HCT116 (cell line): ENCODE results near the gene ACTR6. TPM values are rescaled to one million over a fixed set of nuclear protein-coding genes. Genes with fewer than 3 reads are reported as not detected.

ENCODE experiments used
- ATAC-seq: fragments of 200-7000 bp; cut with Tn5 transposase; 2 replicates; pipeline ENCODE4 v1.9.1; 2020; ENCODE audit warnings: mild to moderate bottlenecking, moderate library complexity
- BruUV-seq: library from RNA; stranded (reverse); fragments of 400-500 nt; replicated peaks from 2 replicates; lab custom pipeline; 2021; lab: Mats Ljungman, UMichigan
- CTCF ChIA-PET: fragments of 300-600 bp; sonication (Branson Sonifier 250); formaldehyde crosslinking; loops from one replicate; lab custom pipeline; 2021; ENCODE audit warnings: antibody characterized with exemption; lab: Charles Lee
- POLR2A ChIA-PET: fragments of 300-600, 350-600 bp; sonication (Branson Sonifier 250); formaldehyde crosslinking; loops from one replicate; lab custom pipeline; 2021; ENCODE audit warnings: antibody characterized with exemption; lab: Charles Lee
- RAD21 ChIA-PET, 2 experiments: fragments of 300-600 bp; sonication (Branson Sonifier 250); formaldehyde crosslinking; loops; one replicate each; lab custom pipeline; 2023; ENCODE audit warnings: low total read pairs in 2 of 2; ENCODE audit not compliant: uncharacterized antibody in 2 of 2, unreplicated experiment in 2 of 2, low non-redundant PET in 1 of 2; lab: Charles Lee
- DNase-seq: peaks from one replicate; pipeline ENCODE4 v3.0.0-alpha.2; 2010; ENCODE audit warnings: low read depth, low spot score
- H2AFZ ChIP-seq: fragments of 200-600 bp; shearing (Covaris generic), sonication (generic); 2 replicates; pipeline ENCODE4 v1.6.1; 2017; ENCODE audit warnings: low read depth, mixed run types, mixed read lengths, antibody characterized with exemption, low read length; ENCODE audit not compliant: poor library complexity, severe bottlenecking
- H3K27ac ChIP-seq: 2 replicates; pipeline ENCODE4 v1.5.1; 2012; ENCODE audit warnings: low read depth, low read length
- H3K27me3 ChIP-seq: fragments of 200-600 bp; sonication (generic); 2 replicates; pipeline ENCODE4 v1.6.1; 2016; ENCODE audit warnings: mixed run types, low read length, mixed read lengths; ENCODE audit not compliant: insufficient read depth
- H3K36me3 ChIP-seq, 2 experiments: fragments of 200-500 bp in 1 of 2; fragments of 200-600 bp in 1 of 2; sonication (Bioruptor generic) in 1 of 2; sonication (generic) in 1 of 2; 2 replicates each; pipeline versions ENCODE4 v1.5.1 to v1.6.1; 2014 to 2016; ENCODE audit warnings: low read length in 2 of 2, inconsistent platforms in 1 of 2, mixed read lengths in 1 of 2, mixed run types in 1 of 2; ENCODE audit not compliant: insufficient read depth in 2 of 2, control insufficient read depth in 1 of 2
- H3K4me1 ChIP-seq, 2 experiments: fragments of 200-600 bp in 1 of 2; sonication (generic) in 1 of 2; 2 replicates each; pipeline versions ENCODE4 v1.5.1 to v1.6.1; 2012 to 2017; ENCODE audit warnings: low read length in 2 of 2, inconsistent platforms in 1 of 2, mild to moderate bottlenecking in 1 of 2, mixed read lengths in 1 of 2, mixed run types in 1 of 2, moderate library complexity in 1 of 2; ENCODE audit not compliant: insufficient read depth in 2 of 2, control insufficient read depth in 1 of 2
- H3K4me2 ChIP-seq: fragments of 200-600 bp; sonication (generic); 2 replicates; pipeline ENCODE4 v1.6.1; 2017; ENCODE audit warnings: mixed run types, low read length, mixed read lengths
- H3K4me3 ChIP-seq, 2 experiments: fragments of 200-600 bp in 1 of 2; sonication (generic) in 1 of 2; replicated peaks in 1 of 2; 2 replicates each; pipeline ENCODE4 v1.5.1; 2011 to 2016; ENCODE audit warnings: low read length in 2 of 2, control low read depth in 1 of 2, low read depth in 1 of 2, mild to moderate bottlenecking in 1 of 2, mixed read lengths in 1 of 2, mixed run types in 1 of 2
- H3K79me2 ChIP-seq: fragments of 200-600 bp; sonication (generic); 2 replicates; pipeline ENCODE4 v1.6.1; 2017; ENCODE audit warnings: mild to moderate bottlenecking, mixed run types, low read length, moderate library complexity, mixed read lengths; ENCODE audit not compliant: insufficient read depth
- H3K9ac ChIP-seq: fragments of 200-600 bp; sonication (generic); 2 replicates; pipeline ENCODE4 v1.6.1; 2016; ENCODE audit warnings: low read length, mixed read lengths
- H3K9me2 ChIP-seq: fragments of 200-600 bp; sonication (generic), shearing (Covaris generic); 2 replicates; pipeline ENCODE4 v1.6.1; 2017; ENCODE audit warnings: mixed run types, mild to moderate bottlenecking, moderate library complexity; ENCODE audit not compliant: insufficient read depth
- H3K9me3 ChIP-seq, 2 experiments: fragments of 200-500 bp in 1 of 2; fragments of 200-600 bp in 1 of 2; sonication (Bioruptor generic) in 1 of 2; sonication (generic) in 1 of 2; 2 replicates each; pipeline ENCODE4 v1.6.1; 2014 to 2017; ENCODE audit warnings: low read length in 2 of 2, mixed read lengths in 2 of 2, inconsistent platforms in 1 of 2, low read depth in 1 of 2, mild to moderate bottlenecking in 1 of 2, mixed run types in 1 of 2, moderate library complexity in 1 of 2; ENCODE audit not compliant: control insufficient read depth in 1 of 2, insufficient read depth in 1 of 2
- H4K20me1 ChIP-seq: fragments of 200-600 bp; sonication (generic), shearing (Covaris generic); 2 replicates; pipeline ENCODE4 v1.6.1; 2017; ENCODE audit warnings: mixed run types, mild to moderate bottlenecking, moderate library complexity; ENCODE audit not compliant: insufficient read depth
- EZH2phosphoT487 ChIP-seq: fragments of 200-600 bp; IDR thresholded peaks from 2 replicates; pipeline ENCODE4 v1.6.1; 2018; ENCODE audit warnings: antibody characterized with exemption, borderline replicate concordance
- FOSL1 ChIP-seq: IDR thresholded peaks from 2 replicates; pipeline ENCODE4 v1.6.1; 2012; ENCODE audit warnings: low read depth
- RAD21 ChIP-seq: IDR thresholded peaks from 2 replicates; pipeline ENCODE4 v1.6.1; 2012; ENCODE audit warnings: low read depth, mild to moderate bottlenecking
- ZNF274 ChIP-seq: fragments of 200-500 bp; sonication (Bioruptor generic); IDR thresholded peaks from 2 replicates; pipeline ENCODE4 v1.6.1; 2014; ENCODE audit warnings: mild to moderate bottlenecking, low read depth, low read length, inconsistent platforms
- intact Hi-C: fragments of 100-400 bp; cut with micrococcal nuclease; formaldehyde crosslinking; loops from 2 replicates; pipeline ENCODE4 v1.10.0; 2022
- total RNA-seq: library from RNA; stranded (reverse); gene quantifications from one replicate; pipeline ENCODE4 v1.2.1, GENCODE V29; 2021; ENCODE audit not compliant: unreplicated experiment
- TF ChIP-seq, protein P1 (sequence below): IDR thresholded peaks from 2 replicates; pipeline ENCODE4 v1.6.1; 2012; ENCODE audit warnings: low read depth
- TF ChIP-seq, protein P2 (sequence below): IDR thresholded peaks from 2 replicates; pipeline ENCODE4 v1.6.1; 2011; ENCODE audit warnings: mild to moderate bottlenecking, low read length, moderate library complexity; ENCODE audit not compliant: insufficient replicate concordance; ENCODE audit errors: extremely low read depth

ACTR6 gene
- total RNA-seq, 1 experiment from 2014 or later, result 40.4 TPM

DNA sequence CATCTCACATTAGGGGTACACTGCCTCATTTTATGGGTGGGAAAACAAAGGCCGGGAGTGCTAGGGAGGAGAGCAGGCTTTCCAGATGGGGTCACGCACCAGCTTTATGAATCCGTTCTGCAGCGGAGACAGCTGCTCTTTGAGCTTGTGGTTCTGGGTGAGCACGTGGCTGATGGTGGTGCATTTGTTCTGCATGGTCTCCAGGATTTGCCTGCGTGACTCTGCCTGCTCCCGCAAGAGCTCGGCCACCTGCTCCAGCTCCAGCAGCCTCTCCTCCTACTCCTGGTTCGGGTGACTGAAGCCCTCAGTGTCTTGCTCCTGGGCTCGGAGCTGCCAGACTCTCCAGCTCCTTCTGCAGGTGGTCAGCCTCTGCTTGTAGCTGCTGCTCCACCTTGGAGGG lies 34.4 kb upstream of the ACTR6 start (continued):
- TF ChIP-seq, protein P1, sequence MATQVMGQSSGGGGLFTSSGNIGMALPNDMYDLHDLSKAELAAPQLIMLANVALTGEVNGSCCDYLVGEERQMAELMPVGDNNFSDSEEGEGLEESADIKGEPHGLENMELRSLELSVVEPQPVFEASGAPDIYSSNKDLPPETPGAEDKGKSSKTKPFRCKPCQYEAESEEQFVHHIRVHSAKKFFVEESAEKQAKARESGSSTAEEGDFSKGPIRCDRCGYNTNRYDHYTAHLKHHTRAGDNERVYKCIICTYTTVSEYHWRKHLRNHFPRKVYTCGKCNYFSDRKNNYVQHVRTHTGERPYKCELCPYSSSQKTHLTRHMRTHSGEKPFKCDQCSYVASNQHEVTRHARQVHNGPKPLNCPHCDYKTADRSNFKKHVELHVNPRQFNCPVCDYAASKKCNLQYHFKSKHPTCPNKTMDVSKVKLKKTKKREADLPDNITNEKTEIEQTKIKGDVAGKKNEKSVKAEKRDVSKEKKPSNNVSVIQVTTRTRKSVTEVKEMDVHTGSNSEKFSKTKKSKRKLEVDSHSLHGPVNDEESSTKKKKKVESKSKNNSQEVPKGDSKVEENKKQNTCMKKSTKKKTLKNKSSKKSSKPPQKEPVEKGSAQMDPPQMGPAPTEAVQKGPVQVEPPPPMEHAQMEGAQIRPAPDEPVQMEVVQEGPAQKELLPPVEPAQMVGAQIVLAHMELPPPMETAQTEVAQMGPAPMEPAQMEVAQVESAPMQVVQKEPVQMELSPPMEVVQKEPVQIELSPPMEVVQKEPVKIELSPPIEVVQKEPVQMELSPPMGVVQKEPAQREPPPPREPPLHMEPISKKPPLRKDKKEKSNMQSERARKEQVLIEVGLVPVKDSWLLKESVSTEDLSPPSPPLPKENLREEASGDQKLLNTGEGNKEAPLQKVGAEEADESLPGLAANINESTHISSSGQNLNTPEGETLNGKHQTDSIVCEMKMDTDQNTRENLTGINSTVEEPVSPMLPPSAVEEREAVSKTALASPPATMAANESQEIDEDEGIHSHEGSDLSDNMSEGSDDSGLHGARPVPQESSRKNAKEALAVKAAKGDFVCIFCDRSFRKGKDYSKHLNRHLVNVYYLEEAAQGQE, result no peak
- no peak for TF ChIP-seq FOSL1
- TF ChIP-seq, all 23 proteins: peak for 0

DNA sequence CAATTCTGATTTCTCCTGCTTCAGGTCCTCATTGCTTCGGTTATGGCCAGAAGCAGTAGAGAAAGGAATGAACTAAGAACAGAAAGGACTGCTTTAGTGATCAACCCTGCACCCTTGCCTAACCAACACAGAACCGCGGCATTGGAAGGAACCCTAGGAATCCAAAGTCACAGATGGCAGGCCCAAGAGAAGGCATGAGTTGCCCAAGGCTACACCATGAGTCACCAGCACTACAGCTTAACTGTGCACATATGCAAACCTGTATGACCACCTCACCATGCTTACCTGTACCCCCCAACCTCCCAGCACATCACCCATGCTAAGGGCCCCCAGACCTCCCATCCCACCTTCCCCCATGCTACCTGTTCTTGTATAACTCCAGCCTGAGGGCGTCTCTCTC lies 32.1 kb upstream of the ACTR6 start:
- Histone ChIP-seq H3K27ac (no peak overlapping the region), H3K9ac (no peak overlapping the region), H3K9me2 (no peaks in the 10 kb centered on the region), H3K79me2 (no peaks in the 10 kb centered on the region), H3K36me3 (no peaks in the 10 kb centered on the region), H3K4me2 (no peak overlapping the region), H3K9me3 (no peaks in the 10 kb centered on the region), H3K4me1 (peaks cover under 1 to 9% of the 10 kb centered on the region in 2 experiments)
- ATAC-seq (no peak), DNase-seq (no peak)
- RAD21 ChIA-PET, result no interaction called here
- no peak for TF ChIP-seq RAD21
- TF ChIP-seq, all 23 proteins: peak for 0
- ChIA-PET CTCF (no interaction called here), POLR2A (no interaction called here)
- intact Hi-C loops, result no loop called here
- no peak overlapping the region for H3K4me3 ChIP-seq
- BruUV-seq, result no TSS peak
- no peaks in the 10 kb centered on the region for H3K27me3 ChIP-seq
- no peaks in the 10 kb centered on the region for H4K20me1 ChIP-seq
- H2AFZ ChIP-seq, result no peak overlapping the region

DNA sequence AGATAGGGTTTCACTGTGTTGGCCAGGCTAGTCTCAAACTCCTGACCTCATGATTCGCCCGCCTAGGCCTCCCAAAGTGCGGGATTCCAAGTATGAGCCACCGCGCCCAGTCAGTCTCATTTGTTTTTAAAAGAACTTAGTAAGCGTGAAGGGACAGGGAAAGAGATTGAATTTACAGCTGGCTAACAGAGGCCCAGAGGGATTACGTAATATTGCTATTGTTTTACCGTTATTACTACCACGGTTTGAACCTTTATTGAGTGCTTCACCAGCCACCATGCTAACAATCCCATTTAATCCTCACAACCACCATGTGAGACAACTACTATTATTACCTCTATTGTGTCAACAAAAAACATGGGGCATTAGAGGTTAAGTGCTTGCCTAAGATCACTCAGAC lies 31.3 kb upstream of the ACTR6 start:
- ChIA-PET POLR2A (no interaction called here), CTCF (no interaction called here), RAD21 (interaction anchor here in 1 of 2 experiments (0.7 kb wide), 1 partner anchor 15 kb away, joined by 3 read pairs; no protein-coding TSS in a partner anchor)
- Histone ChIP-seq H2AFZ (no peak overlapping the region), H3K4me3 (no peak overlapping the region), H3K27me3 (no peaks in the 10 kb centered on the region), H3K9ac (no peak overlapping the region), H3K9me2 (no peaks in the 10 kb centered on the region), H3K4me2 (no peak overlapping the region), H4K20me1 (no peaks in the 10 kb centered on the region), H3K36me3 (no peaks in the 10 kb centered on the region), H3K9me3 (no peaks in the 10 kb centered on the region), H3K79me2 (no peaks in the 10 kb centered on the region), H3K27ac (no peak overlapping the region), H3K4me1 (peaks cover 0 to 1% of the 10 kb centered on the region in 2 experiments; a peak in 2 of 4 replicates)
- DNase-seq (no peak), ATAC-seq (no peak)
- no TSS peak for BruUV-seq
- intact Hi-C loops, result no loop called here
- TF ChIP-seq ZNF274, result no peak
- no peak for TF ChIP-seq EZH2phosphoT487
- TF ChIP-seq, protein P1, result no peak
- TF ChIP-seq, protein P2, sequence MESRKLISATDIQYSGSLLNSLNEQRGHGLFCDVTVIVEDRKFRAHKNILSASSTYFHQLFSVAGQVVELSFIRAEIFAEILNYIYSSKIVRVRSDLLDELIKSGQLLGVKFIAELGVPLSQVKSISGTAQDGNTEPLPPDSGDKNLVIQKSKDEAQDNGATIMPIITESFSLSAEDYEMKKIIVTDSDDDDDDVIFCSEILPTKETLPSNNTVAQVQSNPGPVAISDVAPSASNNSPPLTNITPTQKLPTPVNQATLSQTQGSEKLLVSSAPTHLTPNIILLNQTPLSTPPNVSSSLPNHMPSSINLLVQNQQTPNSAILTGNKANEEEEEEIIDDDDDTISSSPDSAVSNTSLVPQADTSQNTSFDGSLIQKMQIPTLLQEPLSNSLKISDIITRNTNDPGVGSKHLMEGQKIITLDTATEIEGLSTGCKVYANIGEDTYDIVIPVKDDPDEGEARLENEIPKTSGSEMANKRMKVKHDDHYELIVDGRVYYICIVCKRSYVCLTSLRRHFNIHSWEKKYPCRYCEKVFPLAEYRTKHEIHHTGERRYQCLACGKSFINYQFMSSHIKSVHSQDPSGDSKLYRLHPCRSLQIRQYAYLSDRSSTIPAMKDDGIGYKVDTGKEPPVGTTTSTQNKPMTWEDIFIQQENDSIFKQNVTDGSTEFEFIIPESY, result no peak
- no peak for TF ChIP-seq FOSL1
